ENCODE measurements around the gene SCLY.

The SCLY gene

GRCh38 chr2:238137885-238138284 is 77.1 kb downstream of the SCLY start:
- Histone ChIP-seq H3K79me2 (no peaks in the 10 kb centered on the region), H3K9ac (no peak overlapping the region), H3K27me3 (ENCODE audit: control insufficient read depth, insufficient read depth, low read length) (no peaks in the 10 kb centered on the region), H3K4me1 (no peaks in the 10 kb centered on the region), H3K4me3 (ENCODE audit: low read depth, low read length) (no peak overlapping the region), H3K4me2 (ENCODE audit: low read length) (no peak overlapping the region), H3K9me3 (ENCODE audit: control insufficient read depth, low read length) (no peaks in the 10 kb centered on the region), H3K27ac (no peak overlapping the region), H2AFZ (no peak overlapping the region), H3K36me3 (ENCODE audit: control insufficient read depth, insufficient read depth, low read length) (no peaks in the 10 kb centered on the region)
- TF ChIP-seq CTCF (IDR thresholded peaks at IDR 0.05), result no peak

GRCh38 chr2:238138331-238139195 is 77.8 kb downstream of the SCLY start, which contains the start of gene KLHL30:
TSS of gene KLHL30 (plus strand) at chr2:238138668. CDS start at chr2:238140755, 2,087 bp downstream.
- Histone ChIP-seq H3K4me2 (ENCODE audit: low read length) (no peak within 1 kb of the TSS), H3K4me3 (ENCODE audit: low read depth, low read length) (no peak within 1 kb of the TSS), H3K9ac (no peak within 1 kb of the TSS), H3K27me3 (ENCODE audit: control insufficient read depth, insufficient read depth, low read length) (no peaks in the 10 kb centered on the region), H3K27ac (no peak within 1 kb of the TSS), H3K36me3 (ENCODE audit: control insufficient read depth, insufficient read depth, low read length) (no peaks in the 10 kb centered on the region), H2AFZ (no peak within 1 kb of the TSS), H3K79me2 (no peaks in the 10 kb centered on the region), H3K9me3 (ENCODE audit: control insufficient read depth, low read length) (no peaks in the 10 kb centered on the region), H3K4me1 (no peaks in the 10 kb centered on the region)
- TF ChIP-seq CTCF (IDR thresholded peaks at IDR 0.05), result no peak

- H3K4me2 ChIP-seq (ENCODE audit: low read length), result no peak overlapping the region
- H3K27ac ChIP-seq, result no peak overlapping the region
- H3K4me3 ChIP-seq (ENCODE audit: low read depth, low read length), result no peak overlapping the region
These were observed 78.6 kb downstream of the SCLY start for GRCh38 chr2:238139196-238140039.

GRCh38 chr2:238140040-238140439 is 79.2 kb downstream of the SCLY start:
- Histone ChIP-seq H3K4me1 (no peaks in the 10 kb centered on the region), H2AFZ (no peak overlapping the region), H3K27ac (no peak overlapping the region), H3K27me3 (ENCODE audit: control insufficient read depth, insufficient read depth, low read length) (no peaks in the 10 kb centered on the region), H3K4me3 (ENCODE audit: low read depth, low read length) (no peak overlapping the region), H3K36me3 (ENCODE audit: control insufficient read depth, insufficient read depth, low read length) (no peaks in the 10 kb centered on the region), H3K9me3 (ENCODE audit: control insufficient read depth, low read length) (no peaks in the 10 kb centered on the region), H3K4me2 (ENCODE audit: low read length) (no peak overlapping the region), H3K9ac (no peak overlapping the region), H3K79me2 (no peaks in the 10 kb centered on the region)
- TF ChIP-seq CTCF (IDR thresholded peaks at IDR 0.05), result no peak

More at GRCh38 chr2:238139196-238140039, 78.6 kb downstream of the SCLY start:
- Histone ChIP-seq H3K9me3 (ENCODE audit: control insufficient read depth, low read length) (no peaks in the 10 kb centered on the region), H2AFZ (no peak overlapping the region), H3K36me3 (ENCODE audit: control insufficient read depth, insufficient read depth, low read length) (no peaks in the 10 kb centered on the region), H3K79me2 (no peaks in the 10 kb centered on the region), H3K9ac (no peak overlapping the region), H3K27me3 (ENCODE audit: control insufficient read depth, insufficient read depth, low read length) (no peaks in the 10 kb centered on the region), H3K4me1 (no peaks in the 10 kb centered on the region)
- no peak for TF ChIP-seq CTCF (IDR thresholded peaks at IDR 0.05)
